HG03558 (cell line): Measurements from ENCODE around the gene NPHP4.

Experiments
- ATAC-seq: cut with Tn5 transposase; IDR thresholded peaks from one replicate; pipeline ENCODE4 v1.9.1; 2021; ENCODE audit warnings: moderate number of reproducible peaks; ENCODE audit not compliant: unreplicated experiment; ENCODE audit errors: extremely low read depth

The NPHP4 gene

GRCh38 chr1:5956022-5956830 lies 36.0 kb downstream of the NPHP4 start:
- no peak for ATAC-seq

GRCh38 chr1:5955479-5955977 lies 36.7 kb downstream of the NPHP4 start:
- ATAC-seq = no peak

- ATAC-seq = no peak
Measured at GRCh38 chr1:5954964-5955363, 37.3 kb downstream of the NPHP4 start.

GRCh38 chr1:5953386-5953785 lies 38.8 kb downstream of the NPHP4 start:
- ATAC-seq = no peak

GRCh38 chr1:5951846-5952410 lies 40.3 kb downstream of the NPHP4 start:
- ATAC-seq = no peak

GRCh38 chr1:5950994-5951785 lies 41.0 kb downstream of the NPHP4 start:
- ATAC-seq = no peak

- ATAC-seq = no peak
Measured at GRCh38 chr1:5950201-5950895, 41.9 kb downstream of the NPHP4 start.

GRCh38 chr1:5949761-5950100 lies 42.5 kb downstream of the NPHP4 start:
- ATAC-seq = no peak

- ATAC-seq = no peak
Measured at GRCh38 chr1:5949085-5949760, 43.0 kb downstream of the NPHP4 start.

- ATAC-seq = no peak
Measured at GRCh38 chr1:5948681-5949005, 43.6 kb downstream of the NPHP4 start.

- no peak for ATAC-seq
Measured at GRCh38 chr1:5947978-5948680, 44.1 kb downstream of the NPHP4 start.

- ATAC-seq = no peak
Measured at GRCh38 chr1:5947071-5947821, 45.0 kb downstream of the NPHP4 start.

GRCh38 chr1:5945445-5945844 lies 46.8 kb downstream of the NPHP4 start:
- no peak for ATAC-seq

GRCh38 chr1:5944843-5945167 lies 47.4 kb downstream of the NPHP4 start:
- no peak for ATAC-seq

- no peak for ATAC-seq
Measured at GRCh38 chr1:5944154-5944842, 47.9 kb downstream of the NPHP4 start.

- ATAC-seq = no peak
Measured at GRCh38 chr1:5943343-5944124, 48.7 kb downstream of the NPHP4 start.

GRCh38 chr1:5941671-5942070 lies 50.6 kb downstream of the NPHP4 start:
- ATAC-seq = no peak
